EL (cell line): ENCODE data around the gene STPG2.
"Not testable (repeated sequence)": the region's sequence is repeated elsewhere in the genome, so short reads cannot be mapped to it uniquely, and the experiment has no call there.

ENCODE experiments used
- DNase-seq: peaks from one replicate; pipeline ENCODE4 v3.0.0-alpha.2; 2016

Gene STPG2

GRCh38 chr4:97938141-97938540 is 205.1 kb downstream of the STPG2 start:
- no peak for DNase-seq

GRCh38 chr4:97924341-97924958 is 218.8 kb downstream of the STPG2 start:
- DNase-seq = no peak

GRCh38 chr4:97923096-97923495 is 220.2 kb downstream of the STPG2 start:
- DNase-seq = no peak

- DNase-seq = no peak
Observed at GRCh38 chr4:97917115-97917514, 226.2 kb downstream of the STPG2 start.

- DNase-seq = no peak
Observed at GRCh38 chr4:97912156-97912555, 231.1 kb downstream of the STPG2 start.

- no peak for DNase-seq
Observed at GRCh38 chr4:97911236-97911906, 231.9 kb downstream of the STPG2 start.

- no peak for DNase-seq
Observed at GRCh38 chr4:97910005-97910404, 233.3 kb downstream of the STPG2 start.

GRCh38 chr4:97903436-97904189 is 239.7 kb downstream of the STPG2 start:
- DNase-seq = not testable (repeated sequence)

GRCh38 chr4:97900229-97900628 is 243.0 kb downstream of the STPG2 start:
- no peak for DNase-seq

GRCh38 chr4:97892592-97893266 is 250.5 kb downstream of the STPG2 start:
- DNase-seq = no peak

- DNase-seq = no peak
Observed at GRCh38 chr4:97879942-97880341, 263.3 kb downstream of the STPG2 start.

- no peak for DNase-seq
Observed at GRCh38 chr4:97868097-97868496, 275.2 kb downstream of the STPG2 start.

GRCh38 chr4:97867557-97868091 is 275.7 kb downstream of the STPG2 start:
- DNase-seq = no peak

- DNase-seq = no peak
Observed at GRCh38 chr4:97866821-97867556, 276.3 kb downstream of the STPG2 start.

- DNase-seq = no peak
Observed at GRCh38 chr4:97851115-97851514, 292.2 kb downstream of the STPG2 start.

- no peak for DNase-seq
Observed at GRCh38 chr4:97845758-97846157, 297.5 kb downstream of the STPG2 start.

GRCh38 chr4:97841512-97841911 is 301.8 kb downstream of the STPG2 start:
- DNase-seq = no peak

- no peak for DNase-seq
Observed at GRCh38 chr4:97836662-97837061, 306.6 kb downstream of the STPG2 start.

GRCh38 chr4:97828646-97829045 is 314.6 kb downstream of the STPG2 start:
- DNase-seq = no peak

- no peak for DNase-seq
Observed at GRCh38 chr4:97819294-97819693, 324.0 kb downstream of the STPG2 start.

GRCh38 chr4:97812768-97813167 is 330.5 kb downstream of the STPG2 start:
- DNase-seq = no peak

- DNase-seq = no peak
Observed at GRCh38 chr4:97786306-97786920, 356.9 kb downstream of the STPG2 start.
